Measurements from ENCODE around the gene POLG2.

DNA sequence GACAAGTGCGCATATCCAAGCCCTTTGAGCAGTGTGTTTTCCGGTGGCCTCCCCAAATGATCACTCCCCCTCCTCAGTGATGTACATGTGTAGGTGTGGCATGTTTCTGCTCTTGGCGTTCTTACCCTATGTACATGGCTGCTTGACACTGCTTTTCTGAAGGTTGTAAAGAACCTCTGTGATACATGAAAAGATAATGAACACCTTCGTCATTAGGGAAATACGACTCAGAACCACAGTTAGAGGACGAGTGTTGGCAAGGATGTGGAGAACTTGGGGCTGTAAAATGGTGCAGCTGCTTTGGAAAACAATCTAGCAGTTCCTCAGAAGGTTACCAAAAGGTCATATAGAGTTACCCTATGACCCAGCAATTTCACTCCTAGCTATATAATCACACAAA lies 38.5 kb upstream of the POLG2 start:
- TF ChIP-seq SP1 (IDR thresholded peaks at IDR 0.05) (no peak), FOXK2 (IDR thresholded peaks at IDR 0.05) (no peak), BHLHE40 (IDR thresholded peaks at IDR 0.05; ENCODE audit: borderline replicate concordance) (no peak), SUZ12 (IDR thresholded peaks at IDR 0.05) (no peak), HDGF (IDR thresholded peaks at IDR 0.05; ENCODE audit: borderline replicate concordance) (no peak), ELF4 (IDR thresholded peaks at IDR 0.05) (no peak), ZNF384 (IDR thresholded peaks at IDR 0.05) (no peak)
